NCI-H1105 treated with DMSO at 0.1 percent for 48 hours (cell line): ENCODE results near the gene AP3S1.
A peak's percentile ranks its signal among the peaks of the same experiment; 100 is the strongest.

Source experiments
- DNase-seq: peaks from one replicate; lab custom pipeline; 2025; lab: John Stamatoyannopoulos, UW

AP3S1 gene

GRCh38 chr5:115825948-115826347, 15.8 kb upstream of the AP3S1 start:
- DNase-seq = no peak

- DNase-seq = no peak
These were observed 11.8 kb upstream of the AP3S1 start for GRCh38 chr5:115829913-115830312.

DNA sequence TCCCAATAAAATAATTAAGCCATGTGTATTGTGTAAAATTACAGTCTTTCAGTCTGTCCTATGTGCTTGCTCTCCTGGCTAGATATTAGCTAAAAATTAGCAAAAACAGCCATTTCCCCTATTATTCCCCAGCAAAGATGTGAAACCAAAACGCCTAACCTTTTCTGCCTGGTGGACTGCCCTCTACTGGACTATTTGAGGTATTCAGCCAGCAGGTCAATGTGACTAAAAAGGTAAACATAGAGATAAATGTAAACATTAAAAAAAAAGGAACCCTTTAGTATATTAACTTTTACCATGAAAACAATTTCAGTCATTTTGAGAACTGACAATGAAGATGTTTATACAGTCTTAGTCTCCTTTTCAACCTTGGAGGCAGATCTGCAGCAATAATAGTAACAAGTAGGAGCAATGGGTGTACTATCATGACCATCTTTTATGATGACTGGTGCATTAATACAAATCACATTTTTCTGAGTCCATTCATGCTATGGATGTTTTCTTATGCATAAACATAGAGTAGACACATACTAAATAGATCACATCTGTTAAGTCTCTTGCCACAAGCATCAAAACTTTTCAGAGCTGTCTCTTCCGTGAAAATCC, 10.5 kb upstream of the AP3S1 start:
- no peak for DNase-seq

DNA sequence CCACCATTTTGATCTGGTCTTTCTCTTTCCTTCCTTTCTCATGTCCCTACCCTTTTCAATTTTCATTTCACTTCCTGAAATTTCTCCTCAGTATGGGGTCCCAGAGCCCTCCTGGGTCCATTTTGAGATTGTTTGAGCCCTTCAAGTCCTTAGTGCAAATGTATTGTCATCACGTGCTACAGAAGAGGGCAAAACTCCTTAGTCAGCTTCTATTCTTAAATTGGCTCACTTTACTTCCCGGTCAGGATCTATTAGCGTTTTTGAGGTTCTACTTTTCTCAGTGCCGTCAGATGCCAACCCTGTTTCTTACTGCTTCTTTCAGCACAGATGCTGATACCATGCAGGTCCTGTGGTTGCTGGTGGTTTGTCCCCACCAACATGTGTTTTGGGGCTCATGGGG, 6.3 kb upstream of the AP3S1 start:
- DNase-seq = no peak

GRCh38 chr5:115838885-115839518, 2.7 kb upstream of the AP3S1 start:
- peak; percentile 31 for DNase-seq

- DNase-seq = no peak
These were observed 862 bp upstream of the AP3S1 start for GRCh38 chr5:115840873-115841272.

DNA sequence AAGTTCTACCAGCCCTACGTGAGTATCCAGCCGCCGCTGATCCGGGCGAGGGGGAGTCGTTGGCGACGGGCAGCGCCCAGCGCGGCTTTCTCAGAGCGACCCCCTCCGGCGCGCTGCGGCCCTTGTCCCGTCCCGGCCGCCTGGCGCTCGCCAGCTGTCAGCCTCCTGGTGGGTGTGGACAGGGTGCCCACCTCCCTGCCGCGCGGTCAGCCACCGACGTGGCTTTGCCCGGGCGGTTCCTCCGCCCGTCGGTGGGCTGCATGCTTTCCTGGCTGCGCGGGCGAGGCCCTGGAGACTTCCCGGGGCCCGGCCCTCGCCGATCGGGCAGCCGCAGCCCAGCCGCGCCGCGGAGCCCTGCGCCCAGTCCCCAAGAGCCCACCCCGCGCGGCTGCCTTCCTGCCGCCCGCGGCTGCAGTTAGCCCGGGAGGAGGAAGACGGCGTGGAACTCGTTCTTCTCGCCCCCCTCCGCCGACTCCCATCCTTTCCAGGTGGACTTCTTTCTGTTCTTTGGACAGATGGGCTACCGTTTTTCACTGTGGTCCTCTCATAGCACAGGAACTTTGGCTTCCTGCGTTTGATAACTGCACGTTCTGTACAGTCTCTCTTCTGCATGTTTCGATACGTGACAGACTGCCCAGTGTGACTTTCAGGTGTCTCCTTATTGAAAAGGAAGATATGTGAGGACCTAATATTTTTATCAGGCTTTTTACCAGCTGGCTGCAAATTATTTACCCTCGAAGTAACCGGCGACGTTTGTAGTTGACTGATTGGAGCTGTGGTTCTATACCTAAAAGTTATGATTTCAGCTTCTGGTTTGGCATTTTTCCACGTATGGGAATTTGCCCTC, 577 bp downstream of the AP3S1 start:
- peak; percentile 50 for DNase-seq

DNA sequence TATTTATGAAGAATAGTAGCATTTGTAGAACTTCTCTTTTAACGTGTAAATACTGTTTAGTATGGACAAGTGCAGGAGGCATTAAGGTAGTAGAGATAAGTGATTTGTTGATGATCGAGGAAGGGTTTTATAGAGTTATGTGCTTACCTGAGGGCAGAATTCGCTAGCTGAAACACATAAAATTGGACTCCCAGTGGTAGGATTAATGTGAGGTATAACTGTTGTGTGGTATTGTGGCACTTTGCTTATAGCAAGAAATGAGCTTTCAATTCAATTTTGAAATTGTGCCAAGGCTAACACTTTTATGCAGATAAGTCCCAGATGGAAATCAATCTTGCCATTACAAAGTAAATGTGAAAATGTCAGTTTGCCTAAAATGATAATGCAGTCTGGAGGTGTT, 1.2 kb downstream of the AP3S1 start:
- no peak for DNase-seq

DNA sequence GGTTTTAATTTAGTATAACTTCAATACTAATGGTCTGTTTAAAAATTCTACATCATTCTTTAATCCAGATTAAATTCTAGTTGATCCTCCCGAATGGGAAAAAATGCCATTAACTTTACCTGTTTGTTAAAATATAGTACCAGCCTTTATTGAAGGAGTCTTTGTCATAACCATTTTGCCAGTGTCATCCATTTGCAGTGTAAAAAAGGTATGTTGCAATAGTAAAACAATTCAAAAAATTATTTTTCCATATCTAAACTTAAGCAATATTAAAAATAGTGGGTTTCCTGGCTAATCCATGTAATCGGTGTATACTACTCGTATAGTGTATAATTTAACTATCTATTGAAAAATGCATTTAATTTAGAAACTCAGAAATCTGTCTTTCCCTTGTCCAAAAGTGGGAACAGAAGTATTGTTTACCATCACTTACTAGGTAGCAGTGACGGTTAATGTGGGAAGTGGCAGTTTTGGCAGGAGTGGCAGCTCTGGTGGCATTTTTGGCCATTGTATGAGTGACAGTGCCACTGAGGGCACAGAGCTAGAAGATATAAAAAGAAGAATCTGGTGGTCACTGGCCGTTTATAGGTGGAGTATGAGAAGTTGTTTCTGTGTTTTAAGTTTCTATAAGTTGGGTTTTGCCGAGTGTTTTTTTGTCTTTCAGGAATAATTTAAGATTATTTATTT, 1.9 kb downstream of the AP3S1 start:
- no peak for DNase-seq

DNA sequence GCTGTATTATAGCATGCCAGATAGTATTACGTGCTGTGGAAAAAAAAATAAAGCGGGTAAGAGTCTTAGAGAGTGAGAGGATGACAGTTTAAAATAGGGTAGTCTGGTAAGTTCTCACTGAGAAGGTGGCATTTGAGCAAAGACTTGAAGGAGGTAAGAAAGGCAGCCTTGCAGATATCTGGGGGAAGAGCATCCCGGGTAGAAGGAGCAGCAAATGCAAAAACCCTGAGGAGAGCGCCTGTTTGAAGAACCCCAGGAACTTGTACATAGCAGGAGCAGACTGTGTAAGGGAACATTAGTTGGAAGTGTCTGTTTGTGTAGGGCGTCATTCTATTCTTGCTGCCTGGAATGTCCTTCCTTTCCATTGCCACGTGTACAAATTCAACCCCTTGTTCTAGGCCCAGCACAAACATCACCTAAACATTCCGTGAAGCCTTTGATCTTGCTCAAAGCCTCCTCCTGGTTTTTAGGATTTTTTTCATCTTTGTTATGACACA, 2.6 kb downstream of the AP3S1 start:
- DNase-seq = no peak

DNA sequence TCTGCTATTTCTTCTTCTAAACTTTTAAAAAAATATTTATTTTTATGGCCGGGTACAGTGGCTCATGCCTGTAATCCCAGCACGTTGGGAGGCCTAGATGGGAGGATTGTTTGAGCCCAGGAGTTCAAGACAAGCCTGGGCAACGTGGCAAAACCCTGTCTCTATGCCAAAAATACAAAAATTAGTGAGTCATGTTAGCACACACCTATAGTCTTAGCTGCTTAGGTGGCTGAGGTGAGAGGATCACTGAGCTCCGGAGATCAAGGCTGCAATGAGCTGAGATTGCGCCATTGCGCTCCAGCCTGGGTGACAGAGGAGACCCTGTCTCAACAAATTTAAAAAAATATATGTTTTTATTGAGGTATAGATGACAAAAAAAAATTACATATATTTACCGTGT, 5.6 kb downstream of the AP3S1 start:
- DNase-seq = no peak

- no peak for DNase-seq
These were observed 7.6 kb downstream of the AP3S1 start for GRCh38 chr5:115849258-115849798.

- DNase-seq = no peak
These were observed 9.1 kb downstream of the AP3S1 start for GRCh38 chr5:115850744-115851416.

- DNase-seq = no peak
These were observed 12.4 kb downstream of the AP3S1 start for GRCh38 chr5:115854139-115854538.

DNA sequence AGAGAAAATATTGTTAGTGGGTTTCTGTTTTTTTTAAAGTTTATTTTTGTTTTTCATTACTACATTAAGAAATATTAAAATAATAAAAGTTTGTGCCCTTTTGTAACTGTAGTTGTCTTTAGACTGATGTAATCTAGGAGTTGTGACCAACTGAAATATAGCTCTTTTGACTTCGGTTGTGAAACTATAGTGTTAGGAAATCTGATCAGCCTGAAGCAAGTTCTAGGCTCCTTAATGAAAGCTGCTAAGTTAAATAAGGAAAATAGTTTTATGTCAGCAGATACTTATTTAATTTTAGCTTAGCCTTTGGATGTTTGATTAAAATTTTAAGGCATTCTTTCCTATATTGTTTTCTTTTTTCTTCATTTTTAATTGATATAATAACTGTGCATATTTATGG, 14.2 kb downstream of the AP3S1 start:
- DNase-seq = no peak

DNA sequence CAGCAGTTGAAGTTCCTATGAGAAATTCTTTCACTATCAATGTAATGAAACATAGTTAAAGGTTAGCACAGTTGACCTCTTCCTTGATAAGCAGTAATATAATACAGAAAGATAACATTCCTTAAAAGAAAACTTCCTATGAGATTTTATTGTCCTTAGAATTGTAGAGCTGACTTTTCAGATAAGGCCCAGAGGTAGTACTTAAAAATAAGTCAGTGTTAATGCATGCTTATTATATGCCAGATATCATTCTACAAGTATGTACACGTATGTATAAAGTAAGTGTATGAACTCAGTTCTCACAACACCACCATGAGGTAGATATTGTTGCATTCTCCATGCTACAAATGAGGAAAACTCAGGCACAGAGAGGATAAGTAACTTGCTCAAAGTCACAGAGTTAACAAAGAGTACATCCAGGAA, 15.3 kb downstream of the AP3S1 start:
- DNase-seq = no peak

- peak; percentile 1 for DNase-seq
These were observed 16.1 kb downstream of the AP3S1 start for GRCh38 chr5:115857626-115858349.

DNA sequence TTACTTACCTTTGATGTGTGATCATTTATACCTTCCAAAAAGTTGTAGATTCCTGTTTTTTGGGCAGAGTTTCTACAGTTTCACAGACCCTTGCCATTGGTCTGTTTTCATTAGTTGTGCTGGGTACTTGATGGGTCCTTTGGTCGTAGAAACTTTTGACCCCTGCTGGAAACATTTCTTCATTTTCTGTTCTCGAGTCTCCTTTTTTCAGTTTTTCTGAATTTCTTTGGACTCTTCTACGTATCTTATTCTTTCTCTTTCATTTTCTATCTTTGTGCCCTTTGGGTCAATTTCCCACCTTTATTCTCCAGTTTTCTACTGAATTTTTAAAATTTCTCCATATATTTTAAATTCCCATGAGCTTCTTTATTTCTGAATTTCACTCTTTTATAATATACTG, 16.7 kb downstream of the AP3S1 start:
- no peak for DNase-seq

DNA sequence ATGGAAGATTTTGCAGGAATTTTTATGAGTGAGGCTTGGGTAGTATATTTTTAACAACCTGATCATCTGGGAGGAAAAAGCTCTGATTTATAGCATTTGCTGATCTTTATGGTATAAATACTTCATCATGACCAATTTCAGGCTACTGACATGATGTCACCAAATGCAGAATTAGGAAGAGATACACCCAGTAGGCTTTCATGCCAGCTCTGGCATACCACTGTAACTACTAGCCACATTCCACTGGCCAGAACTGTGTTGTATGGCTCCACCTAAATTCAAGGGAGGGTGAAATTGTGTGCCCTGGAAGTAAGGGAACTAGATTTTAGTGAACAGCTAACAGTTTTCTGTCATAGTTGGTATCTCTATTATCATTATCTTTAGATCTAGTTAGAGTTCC, 17.6 kb downstream of the AP3S1 start:
- DNase-seq = no peak

GRCh38 chr5:115869256-115869795, 27.6 kb downstream of the AP3S1 start:
- no peak for DNase-seq

- no peak for DNase-seq
These were observed 30.7 kb downstream of the AP3S1 start for GRCh38 chr5:115872447-115872846.
